Suprapubic skin (tissue), 3 donors: ENCODE data around the gene MT1E.

Experiments
- CTCF ChIP-seq, 2 donors: fragments of 200-600 bp in 1 of 2; fragments of 450-650 bp in 1 of 2; sonication (generic) in 1 of 2; IDR thresholded peaks; one replicate each; pipeline ENCODE4 v1.5.1; 2016 to 2019; ENCODE audit warnings: antibody characterized with exemption in 2 of 2, mild to moderate bottlenecking in 1 of 2, moderate library complexity in 1 of 2
- EP300 ChIP-seq: sonication (generic); formaldehyde crosslinking; IDR thresholded peaks from one replicate; pipeline ENCODE4 v1.6.1; 2017; ENCODE audit warnings: antibody characterized with exemption

DNA sequence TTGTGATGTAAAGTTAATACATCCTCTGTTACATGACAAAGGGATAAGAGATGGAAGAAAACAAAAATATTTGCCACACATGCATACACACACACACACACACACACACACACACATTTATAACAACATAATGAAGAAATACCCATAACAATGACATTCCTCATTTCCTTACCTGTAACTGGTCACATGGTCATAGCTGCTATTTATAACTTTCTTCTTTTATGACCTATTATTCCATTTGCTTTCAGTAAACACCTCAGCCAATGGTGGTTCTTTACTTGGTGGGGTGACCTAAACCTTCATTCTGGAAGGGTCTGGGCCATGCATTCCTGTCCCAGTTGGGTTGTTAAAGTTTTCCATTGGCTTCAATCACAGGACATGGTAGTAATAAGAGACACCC is 11.9 kb upstream of the MT1E start:
- no peak for TF ChIP-seq EP300
- TF ChIP-seq CTCF (IDR thresholded peaks at IDR 0.05): no peak
